ENCODE measurements around the gene SLC35G1. TPM values are rescaled to one million over a fixed set of nuclear protein-coding genes. Genes with fewer than 3 reads are reported as not detected.

The SLC35G1 gene
- total RNA-seq, 1 experiment from 2014 or later: 5.1 TPM

Other genes with a start within 250 kb of the SLC35G1 start
- gene FRA10AC1, start 191.4 kb upstream of the SLC35G1 start, total RNA-seq (2021): 12.9 to 15.8 TPM (median 14.1 TPM) in 3 replicates
- gene LGI1, start 136.0 kb upstream of the SLC35G1 start, total RNA-seq (2021): not detected in 3 replicates
- gene PLCE1, start 100.0 kb downstream of the SLC35G1 start, total RNA-seq (2021): 0.11 to 0.14 TPM (median 0.11 TPM) in 3 replicates

All from WTC11 (cell line).